Left kidney (tissue), 8 donors: Measurements from ENCODE around the gene AHSG. TPM values are rescaled to one million over a fixed set of nuclear protein-coding genes. Genes with fewer than 3 reads are reported as not detected.
"Not testable (repeated sequence)": the region's sequence is repeated elsewhere in the genome, so short reads cannot be mapped to it uniquely, and the experiment has no call there.

Experiments
- DNase-seq: peaks from one replicate; pipeline ENCODE4 v3.0.0-alpha.2; 2013
- long read RNA-seq, 8 donors: transcript quantifications; one replicate each; lab custom pipeline, GENCODE V29; 2026
- polyA plus RNA-seq: library from polyadenylated mRNA; unstranded; fragments of 120-200 nt; gene quantifications from one replicate; pipeline ENCODE4 v1.2.1, GENCODE V29; 2013; ENCODE audit not compliant: insufficient read length

The AHSG gene, protein sequence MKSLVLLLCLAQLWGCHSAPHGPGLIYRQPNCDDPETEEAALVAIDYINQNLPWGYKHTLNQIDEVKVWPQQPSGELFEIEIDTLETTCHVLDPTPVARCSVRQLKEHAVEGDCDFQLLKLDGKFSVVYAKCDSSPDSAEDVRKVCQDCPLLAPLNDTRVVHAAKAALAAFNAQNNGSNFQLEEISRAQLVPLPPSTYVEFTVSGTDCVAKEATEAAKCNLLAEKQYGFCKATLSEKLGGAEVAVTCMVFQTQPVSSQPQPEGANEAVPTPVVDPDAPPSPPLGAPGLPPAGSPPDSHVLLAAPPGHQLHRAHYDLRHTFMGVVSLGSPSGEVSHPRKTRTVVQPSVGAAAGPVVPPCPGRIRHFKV
- polyA plus RNA-seq: 0.62 TPM
- long read RNA-seq, donor 1: 0 reads
- long read RNA-seq, donor 2: 0 reads
- long read RNA-seq, donor 3: 0 reads
- long read RNA-seq, donor 4: 0 reads
- long read RNA-seq, donor 5: 0 reads
- long read RNA-seq, donor 6: 0 reads
- long read RNA-seq, donor 7: 0 reads
- long read RNA-seq, donor 8: 0 reads

DNA sequence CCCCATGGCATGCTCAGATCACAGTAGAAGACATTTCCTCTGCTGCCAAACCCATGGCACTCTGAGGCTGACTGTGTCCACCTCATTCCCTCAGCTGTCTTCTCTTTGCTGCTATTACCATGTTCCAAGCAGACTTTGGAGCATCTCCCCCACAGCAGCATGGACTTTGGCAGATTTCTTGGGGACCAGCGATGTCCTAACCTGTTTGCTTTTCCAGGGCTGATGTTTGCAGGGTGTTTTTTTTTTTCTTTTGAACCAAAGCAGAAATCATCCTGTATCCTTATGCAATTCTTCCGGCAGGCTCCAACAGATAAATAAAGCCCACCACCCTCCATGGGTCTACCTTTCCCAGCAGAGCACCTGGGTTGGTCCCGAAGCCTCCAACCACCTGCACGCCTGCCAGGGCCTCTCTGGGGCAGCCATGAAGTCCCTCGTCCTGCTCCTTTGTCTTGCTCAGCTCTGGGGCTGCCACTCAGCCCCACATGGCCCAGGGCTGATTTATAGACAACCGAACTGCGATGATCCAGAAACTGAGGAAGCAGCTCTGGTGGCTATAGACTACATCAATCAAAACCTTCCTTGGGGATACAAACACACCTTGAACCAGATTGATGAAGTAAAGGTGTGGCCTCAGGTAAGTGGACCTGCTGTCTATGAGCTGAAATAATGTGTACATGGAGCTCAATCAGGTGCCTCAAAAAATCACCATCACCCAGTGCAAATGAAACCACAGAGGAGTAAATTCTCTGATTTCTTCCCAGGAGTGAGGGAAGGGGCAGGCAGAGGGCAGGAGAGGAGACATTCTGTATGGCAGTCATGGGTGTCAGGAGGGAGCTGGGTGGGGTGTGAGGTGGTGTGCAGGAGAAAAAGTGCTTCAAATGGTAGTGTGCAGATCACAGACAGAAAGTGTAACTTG, at the start of gene AHSG:
TSS of gene AHSG (plus strand) at position 340 of the 916 bp plus-strand sequence. CDS start at position 422, 82 bp downstream.
- DNase-seq: no peak

DNA sequence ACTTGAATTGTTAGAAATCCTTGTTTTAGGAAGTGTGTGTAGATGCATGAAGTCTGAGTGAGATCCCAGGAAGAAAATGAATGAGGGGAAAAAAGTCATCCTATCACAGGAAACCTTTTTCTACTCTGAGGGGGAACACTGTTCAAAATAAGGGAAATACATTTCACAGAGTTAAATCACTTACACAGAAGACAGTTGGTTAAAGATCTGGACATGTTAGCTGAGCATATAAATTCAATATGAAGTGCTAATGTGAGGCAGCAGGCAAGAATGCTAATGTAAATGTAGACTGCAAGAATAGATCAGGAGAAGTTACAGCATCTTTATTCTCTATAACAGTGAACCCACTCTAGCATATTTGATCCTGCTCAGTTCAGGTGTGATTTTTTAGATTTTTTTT, 48.3 kb upstream of the AHSG start:
- DNase-seq: no peak

DNA sequence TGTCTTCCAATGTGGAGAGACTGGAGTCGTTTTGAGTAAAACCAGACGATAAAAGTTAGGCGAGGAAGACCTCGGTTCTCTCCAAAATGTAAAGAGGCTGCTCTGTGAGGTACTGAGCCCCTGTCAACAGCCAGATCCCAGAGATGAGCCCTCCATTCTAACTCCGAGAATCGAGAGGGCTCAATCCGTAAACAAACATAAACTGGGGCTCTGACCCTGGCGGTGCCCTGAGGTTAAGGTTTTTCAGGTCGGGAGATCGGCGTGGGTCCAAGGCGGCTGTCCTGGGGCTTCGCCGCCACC, 46.1 kb upstream of the AHSG start:
- DNase-seq: no peak

DNA sequence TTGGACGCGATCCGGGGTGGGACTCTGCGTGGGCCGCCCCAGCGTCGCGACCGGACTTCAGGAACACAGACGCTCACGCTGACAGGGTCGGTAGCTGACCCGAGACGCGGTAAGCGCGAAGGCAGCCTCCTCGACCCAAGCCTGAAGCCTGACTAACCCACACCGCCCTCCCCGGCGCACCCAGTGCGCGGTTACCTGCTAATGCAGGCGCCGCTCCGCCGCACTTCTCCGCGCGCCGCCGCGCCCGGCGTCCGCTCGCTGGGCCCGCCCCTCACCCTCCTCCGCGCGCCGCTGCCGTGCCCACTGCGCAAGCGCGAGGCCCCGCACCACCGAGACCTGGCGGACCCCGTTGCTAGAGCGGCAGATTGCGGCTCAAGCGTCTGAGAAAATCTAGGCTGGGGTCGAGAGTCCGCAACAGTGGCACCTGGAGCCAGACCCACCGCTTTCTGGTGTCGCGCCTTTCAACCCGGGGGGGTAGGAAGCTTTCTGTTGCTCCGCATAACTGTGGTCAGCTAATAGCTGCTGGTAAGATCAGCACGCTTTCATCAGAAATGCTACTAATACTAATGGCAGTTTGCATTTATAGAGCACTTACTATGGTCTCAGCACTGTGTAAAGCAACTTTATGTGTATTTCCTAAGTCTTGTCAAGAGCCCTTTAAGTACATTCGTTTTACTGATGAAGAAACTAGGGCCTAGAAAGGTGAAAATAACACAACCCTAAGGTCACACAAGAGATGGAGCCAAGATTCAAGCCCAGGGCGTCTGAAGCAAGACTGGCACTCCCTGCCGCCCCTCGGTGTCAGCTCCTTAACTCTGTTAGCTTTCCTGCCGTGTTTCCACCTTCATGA, 45.6 kb upstream of the AHSG start, which contains the start of gene TBCCD1:
TSS of gene TBCCD1 (minus strand) at position 268 of the 850 bp plus-strand sequence. CDS start 3,010 bp downstream, outside the sequence.
- DNase-seq: peak; percentile 94

DNA sequence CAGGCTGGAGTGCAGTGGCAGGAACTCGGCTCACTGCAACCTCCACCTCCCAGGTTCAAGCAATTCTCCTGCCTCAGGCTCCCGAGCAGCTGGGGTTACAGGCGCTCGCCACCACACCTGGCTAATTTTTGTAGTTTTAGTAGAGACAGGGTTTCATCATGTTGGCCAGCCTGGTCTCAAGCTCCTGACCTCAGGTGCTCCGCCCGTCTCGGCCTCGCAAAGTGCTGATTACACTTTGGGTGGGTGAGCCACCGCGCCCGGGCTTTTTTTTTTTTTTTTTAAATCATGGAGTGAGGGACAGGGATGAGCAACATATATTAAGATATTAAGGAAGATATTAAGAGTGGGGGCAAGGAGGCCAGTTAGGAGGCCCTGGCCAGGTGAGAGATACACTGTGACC, 43.5 kb upstream of the AHSG start:
- not testable (repeated sequence) for DNase-seq

DNA sequence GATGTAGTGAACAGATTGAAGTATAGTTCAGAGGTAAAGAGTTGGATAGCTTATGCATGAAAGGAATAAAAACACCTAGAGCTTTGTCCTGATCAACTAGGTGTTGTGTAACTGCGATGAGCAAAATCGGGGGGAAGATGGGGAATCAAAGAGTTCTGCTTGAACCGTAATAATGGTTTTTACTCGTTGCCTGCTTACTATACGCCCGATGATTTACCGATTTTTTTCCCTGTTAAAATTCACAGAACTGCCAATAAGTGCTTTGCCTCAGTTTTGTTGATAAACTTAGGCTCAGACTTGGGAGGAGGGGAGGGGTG, 43.1 kb upstream of the AHSG start:
- no peak for DNase-seq

DNA sequence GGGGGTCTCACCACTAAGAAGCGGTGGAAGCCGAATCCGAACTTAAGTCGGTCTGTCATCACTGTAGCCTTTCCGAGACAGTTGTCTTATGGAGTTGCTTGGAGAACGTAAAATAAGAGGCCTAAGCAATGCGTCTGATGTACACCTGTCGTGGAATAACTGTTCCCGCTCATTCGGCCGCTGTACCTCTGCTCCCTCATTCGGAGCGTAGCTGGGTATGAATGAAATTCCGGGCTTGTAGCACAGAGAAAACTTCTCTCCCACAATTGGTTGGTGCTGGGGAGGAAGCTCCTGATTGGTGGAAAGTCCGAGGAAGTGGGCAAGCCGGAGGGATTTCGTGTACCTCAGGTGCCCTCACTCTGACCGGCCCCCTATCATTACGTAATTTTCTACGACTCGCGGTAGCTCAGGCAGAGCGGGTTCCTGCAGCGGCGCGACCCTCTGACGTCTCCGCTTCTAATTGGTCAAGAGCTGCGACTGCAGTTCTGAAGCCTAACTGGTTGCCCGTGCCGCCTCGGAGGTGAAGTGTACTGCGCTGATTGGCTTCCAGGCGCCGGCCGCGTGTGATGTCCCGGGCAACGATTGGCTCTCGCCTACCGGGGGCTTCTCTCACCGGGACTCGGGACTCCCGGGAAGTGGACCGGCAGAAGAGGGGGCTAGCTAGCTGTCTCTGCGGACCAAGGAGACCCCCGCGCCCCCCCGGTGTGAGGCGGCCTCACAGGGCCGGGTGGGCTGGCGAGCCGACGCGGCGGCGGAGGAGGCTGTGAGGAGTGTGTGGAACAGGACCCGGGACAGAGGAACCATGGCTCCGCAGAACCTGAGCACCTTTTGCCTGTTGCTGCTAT, 42.5 kb upstream of the AHSG start, which contains the start of gene DNAJB11:
TSS of gene DNAJB11 (plus strand) at position 625 of the 845 bp plus-strand sequence. CDS start at position 803, 178 bp downstream.
- DNase-seq: peak; percentile 99

DNA sequence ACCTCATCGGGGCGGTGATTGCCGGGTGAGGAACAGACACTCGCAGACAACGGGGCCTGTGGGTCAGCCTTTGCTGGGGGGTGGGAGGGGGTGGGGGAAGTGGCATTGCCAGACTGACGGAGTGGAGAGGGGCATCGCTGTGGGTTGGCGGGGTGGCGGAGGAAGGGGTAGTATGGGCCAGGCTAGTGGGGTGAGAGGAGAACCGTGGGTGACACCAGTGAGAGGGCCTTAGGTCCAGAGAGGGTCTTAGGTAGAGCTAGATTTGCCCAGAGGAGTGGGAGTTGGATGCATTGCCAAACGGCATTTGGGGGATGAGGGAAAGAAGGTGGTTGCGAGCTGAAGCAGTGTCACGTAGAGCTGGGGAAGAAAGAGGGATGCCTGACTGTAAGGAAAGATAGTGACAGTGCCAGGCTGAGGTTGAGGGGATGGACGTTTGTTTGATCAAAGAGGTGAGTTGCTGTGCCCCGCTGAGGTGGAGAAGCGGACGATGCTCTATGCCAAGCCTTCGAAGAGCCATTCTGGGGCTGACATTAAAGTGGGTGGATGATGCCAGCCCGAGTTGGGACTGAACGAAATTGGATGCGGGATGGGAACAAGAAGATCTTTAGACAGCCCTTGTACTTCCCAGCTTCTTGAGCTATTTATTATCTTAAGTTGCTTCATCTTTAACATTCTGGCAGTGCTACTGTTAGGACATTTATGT, 41.8 kb upstream of the AHSG start:
- no peak for DNase-seq

DNA sequence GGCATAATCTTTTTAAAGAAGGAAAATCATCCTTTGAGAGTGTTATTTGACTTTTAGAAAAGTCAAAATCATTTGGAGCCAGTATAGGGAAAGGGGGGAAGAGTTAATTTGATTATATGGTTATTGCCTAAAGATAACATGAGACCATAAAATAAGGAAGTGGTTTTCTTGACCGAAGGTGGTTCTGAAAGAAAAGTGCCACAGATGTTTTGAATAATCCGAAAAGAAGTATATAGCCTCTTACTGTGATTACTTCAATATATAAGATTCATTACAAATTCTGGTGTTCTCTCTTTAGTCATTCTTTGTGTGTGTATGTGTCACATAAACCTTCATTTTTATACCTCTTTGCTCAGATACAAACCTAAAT, 41.2 kb upstream of the AHSG start:
- DNase-seq: no peak

DNA sequence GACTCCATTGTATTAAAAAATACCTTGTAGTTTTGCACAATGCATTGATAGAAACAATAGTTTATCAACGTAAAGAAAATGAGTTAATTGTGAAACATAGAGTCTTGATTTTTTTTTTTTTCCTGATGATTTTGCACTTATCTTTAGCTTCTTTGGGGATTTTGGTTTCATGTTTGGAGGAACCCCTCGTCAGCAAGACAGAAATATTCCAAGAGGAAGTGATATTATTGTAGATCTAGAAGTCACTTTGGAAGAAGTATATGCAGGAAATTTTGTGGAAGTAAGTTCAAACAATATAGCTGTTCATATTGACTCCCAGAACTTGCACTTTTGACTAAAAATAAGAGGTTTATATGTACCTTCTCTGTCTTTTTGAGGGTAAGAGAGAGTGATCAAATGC, 35.3 kb upstream of the AHSG start:
- DNase-seq: no peak

DNA sequence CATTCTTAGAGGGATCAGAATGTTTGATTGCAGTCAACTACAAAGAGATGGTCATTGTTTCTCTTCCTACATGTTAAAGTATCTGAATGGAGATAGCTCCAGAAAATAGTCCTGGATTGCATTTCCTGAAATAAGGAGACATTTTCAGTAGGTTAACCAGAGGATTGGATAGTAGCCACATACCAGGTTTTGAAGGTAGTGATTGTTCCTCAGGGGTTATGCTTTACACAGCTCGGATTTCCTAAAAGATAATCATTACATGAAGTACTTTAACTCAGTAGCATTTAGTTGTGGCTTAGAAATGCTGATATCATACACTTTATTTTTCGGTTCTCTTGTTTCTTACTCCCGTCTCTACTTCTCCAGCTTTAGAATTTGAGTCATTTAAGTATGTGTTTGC, 32.1 kb upstream of the AHSG start:
- no peak for DNase-seq

DNA sequence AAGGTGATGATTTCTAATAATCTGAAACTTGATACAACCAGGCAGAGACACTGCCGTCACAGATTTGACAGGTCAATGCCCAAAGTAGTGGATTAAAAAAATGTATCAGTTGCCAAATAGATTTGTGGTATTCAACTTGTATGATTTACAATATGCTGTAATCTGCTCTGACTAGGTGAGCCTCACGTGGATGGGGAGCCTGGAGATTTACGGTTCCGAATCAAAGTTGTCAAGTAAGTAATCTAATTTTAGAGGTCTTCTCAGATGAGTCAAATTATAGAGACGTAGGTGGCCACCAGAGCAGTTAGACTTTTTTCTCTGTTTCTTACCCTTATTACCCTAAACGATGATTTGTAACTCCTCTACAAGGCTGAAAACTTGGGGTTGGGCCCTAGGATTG, 30.3 kb upstream of the AHSG start:
- no peak for DNase-seq

DNA sequence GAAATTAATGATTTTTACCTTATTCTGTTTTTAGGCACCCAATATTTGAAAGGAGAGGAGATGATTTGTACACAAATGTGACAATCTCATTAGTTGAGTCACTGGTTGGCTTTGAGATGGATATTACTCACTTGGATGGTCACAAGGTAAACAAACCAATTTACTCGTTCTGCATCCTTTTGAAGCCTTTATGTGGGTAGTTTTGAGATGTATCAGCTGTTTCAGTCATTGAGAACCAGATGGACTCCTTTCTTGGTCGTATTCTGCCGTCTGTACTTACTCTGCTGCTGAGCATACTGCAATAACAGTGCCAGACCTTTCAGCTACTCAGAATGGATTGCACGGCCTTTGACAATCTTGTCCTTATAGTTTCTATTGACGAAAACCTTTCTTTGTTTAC, 29.0 kb upstream of the AHSG start:
- no peak for DNase-seq

DNA sequence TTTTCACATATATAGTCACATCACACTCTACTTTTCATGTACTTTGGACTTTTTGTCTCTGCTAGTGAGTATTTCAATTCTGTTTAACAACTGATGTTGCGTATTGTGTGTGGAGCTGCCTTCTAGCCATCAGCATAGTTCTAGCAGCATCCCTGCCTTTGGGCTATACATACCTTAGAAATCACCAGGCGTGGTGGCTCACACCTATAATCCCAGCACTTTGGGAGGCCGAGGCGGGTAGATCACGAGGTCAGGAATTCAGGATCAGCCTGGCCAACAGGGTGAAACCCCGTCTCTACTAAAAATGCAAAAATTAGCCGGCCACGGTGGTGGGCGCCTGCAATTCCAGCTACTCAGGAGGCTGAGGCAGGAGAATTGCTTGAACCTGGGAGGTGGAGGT, 26.6 kb upstream of the AHSG start:
- not testable (repeated sequence) for DNase-seq

DNA sequence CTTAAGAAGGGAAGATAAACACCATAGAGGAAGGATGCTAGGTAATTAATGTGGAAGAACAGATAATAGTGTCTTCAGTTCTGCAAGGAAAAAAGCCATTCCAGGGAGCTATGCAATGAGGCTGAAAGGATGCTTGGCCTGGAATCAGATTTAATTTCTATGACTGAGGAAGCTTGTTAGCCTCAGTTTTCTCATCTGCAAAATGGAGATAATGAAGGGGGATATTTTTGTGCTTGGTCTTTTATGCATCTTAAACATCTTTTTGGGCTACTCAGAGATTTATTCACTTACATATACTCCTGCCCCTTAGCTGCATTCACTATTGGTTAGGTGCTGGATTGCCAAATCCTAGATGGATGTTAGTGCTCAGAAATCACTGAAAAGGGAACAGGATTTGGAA, 25.7 kb upstream of the AHSG start:
- DNase-seq: no peak

DNA sequence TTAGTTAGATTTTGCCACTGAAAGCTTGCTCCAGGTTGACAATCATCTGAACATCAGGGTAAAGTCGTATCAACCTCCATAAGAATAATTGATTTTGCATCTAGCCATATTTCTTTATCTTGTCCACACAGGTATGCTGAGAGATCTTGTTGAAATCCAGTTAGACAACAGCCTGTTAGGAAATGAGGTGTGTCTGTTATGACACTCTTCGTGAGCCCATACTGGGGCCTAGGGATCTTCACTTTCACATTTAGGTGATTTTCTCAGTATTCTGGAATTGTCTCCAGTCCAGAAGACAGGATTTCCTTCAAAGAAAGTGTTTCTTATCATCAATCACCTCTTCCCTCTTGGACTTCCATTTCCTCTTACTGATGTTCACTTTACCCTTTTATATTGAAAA, 24.2 kb upstream of the AHSG start:
- no peak for DNase-seq

DNA sequence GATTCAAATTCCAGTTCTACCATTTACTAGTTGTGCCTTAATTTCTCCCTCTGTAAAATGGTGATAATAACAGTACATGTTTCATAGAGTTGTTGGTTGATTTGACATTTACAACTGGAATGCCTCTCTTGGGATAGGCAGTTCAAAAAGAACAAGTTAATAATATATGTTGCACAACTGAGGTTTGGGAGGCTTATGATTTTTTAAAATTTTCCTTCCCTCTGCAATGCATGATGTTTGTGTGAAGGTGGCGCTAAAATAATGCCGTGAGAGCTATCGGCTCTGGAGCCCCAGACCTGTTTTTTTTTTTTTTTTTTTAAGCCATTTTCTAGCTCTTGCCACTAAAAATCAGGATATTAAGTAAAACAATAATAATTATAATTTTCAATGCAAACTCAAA, 23.7 kb upstream of the AHSG start:
- no peak for DNase-seq

DNA sequence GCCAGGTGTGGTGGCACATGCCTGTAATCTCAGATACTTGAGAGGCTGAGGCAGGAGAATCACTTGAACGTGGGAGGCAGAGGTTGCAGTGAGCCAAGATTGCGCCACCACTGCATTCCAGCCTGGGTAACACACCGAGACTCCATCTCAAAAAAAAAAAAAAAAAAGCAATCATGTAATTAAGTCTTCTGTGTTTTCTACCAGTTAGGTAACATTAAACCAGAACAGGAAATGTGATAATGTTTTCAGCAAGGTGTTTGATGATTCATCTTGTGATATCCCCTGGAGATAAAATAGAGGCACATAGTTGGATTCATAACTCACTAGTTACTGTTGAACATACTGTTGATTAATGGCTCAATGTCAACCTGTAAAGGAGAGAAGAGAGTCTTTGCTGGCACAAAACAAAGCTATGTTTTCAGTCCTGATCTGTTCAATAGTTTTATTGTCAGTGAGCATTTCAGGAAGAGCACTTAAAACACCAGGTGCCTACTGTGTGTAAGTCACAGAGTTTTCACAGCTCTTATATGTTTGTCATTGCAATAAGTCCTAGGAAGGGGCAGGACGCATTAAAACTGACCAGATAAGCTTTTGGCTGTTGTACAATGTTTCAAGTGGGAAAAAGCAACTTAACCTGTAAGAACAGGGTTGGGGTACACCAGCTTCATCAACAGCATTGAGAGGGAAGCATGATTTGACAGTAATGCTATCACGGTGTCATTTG, 22.8 kb upstream of the AHSG start:
- DNase-seq: no peak

DNA sequence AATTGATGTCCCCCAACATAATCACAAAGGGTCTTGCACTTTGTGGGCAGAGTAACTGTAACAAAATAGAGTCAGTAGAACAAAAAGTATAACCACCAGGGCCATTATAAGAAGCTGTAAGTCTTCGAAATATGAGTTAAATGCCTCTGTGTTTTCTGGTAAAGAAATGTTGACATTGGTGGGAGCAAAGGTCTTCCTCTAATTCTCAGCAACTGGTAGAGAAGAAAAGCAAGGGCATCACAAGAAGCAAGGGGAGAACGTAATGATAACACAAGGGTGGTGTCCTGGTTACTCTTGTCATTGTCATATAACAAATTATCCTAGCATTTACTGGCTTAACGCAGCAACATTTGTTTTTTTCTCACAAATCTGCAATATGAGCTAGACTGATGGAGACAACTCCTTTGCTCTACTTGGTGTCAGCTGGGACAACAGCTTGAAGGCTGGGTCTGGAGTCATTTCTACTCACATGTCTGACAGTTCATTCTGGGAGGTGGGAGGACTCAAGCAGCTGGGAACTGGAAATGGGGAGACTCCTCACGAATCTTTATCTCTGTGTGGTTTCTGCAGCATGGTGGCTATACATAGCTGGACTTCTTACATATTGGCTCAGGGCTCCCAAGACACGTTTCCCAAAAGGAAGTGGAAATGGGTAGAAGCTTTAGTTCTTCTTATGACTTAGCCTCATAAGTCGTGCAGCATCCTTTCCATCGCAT, 22.1 kb upstream of the AHSG start:
- DNase-seq: no peak
